Spinal cord (tissue), 10 donors: Measurements from ENCODE around the gene NR3C2. TPM values are rescaled to one million over a fixed set of nuclear protein-coding genes. Genes with fewer than 3 reads are reported as not detected.
"Not testable (repeated sequence)": the region's sequence is repeated elsewhere in the genome, so short reads cannot be mapped to it uniquely, and the experiment has no call there.

Source experiments
- DNase-seq, 6 donors: peaks; one replicate each; pipeline versions ENCODE4 v3.0.0 to v3.0.0-alpha.2; 2013 to 2015; ENCODE audit warnings: low spot score in 6 of 6, low read depth in 4 of 6
- H3K27ac ChIP-seq: one replicate; pipeline ENCODE4 v1.5.1; 2013; ENCODE audit warnings: low read depth, low read length, control low read depth
- H3K27me3 ChIP-seq: one replicate; pipeline ENCODE4 v1.6.1; 2013; ENCODE audit warnings: low read length; ENCODE audit not compliant: control insufficient read depth, insufficient read depth
- H3K36me3 ChIP-seq: one replicate; pipeline ENCODE4 v1.6.1; 2013; ENCODE audit warnings: low read length; ENCODE audit not compliant: control insufficient read depth, insufficient read depth
- H3K4me1 ChIP-seq: one replicate; pipeline ENCODE4 v1.6.1; 2013; ENCODE audit warnings: low read length; ENCODE audit not compliant: control insufficient read depth, insufficient read depth
- H3K4me3 ChIP-seq: one replicate; pipeline ENCODE4 v1.5.1; 2013; ENCODE audit warnings: low read depth, low read length, control low read depth
- H3K9me3 ChIP-seq: one replicate; pipeline ENCODE4 v1.6.1; 2013; ENCODE audit warnings: low read length; ENCODE audit not compliant: control insufficient read depth, insufficient read depth
- WGBS: methylation state at CpG from one replicate; pipeline ENCODE4 v1.1.5; 2013; ENCODE audit warnings: missing lambda C conversion rate; ENCODE audit not compliant: insufficient coverage; 5-methylcytosine and 5-hydroxymethylcytosine counted together
- polyA plus RNA-seq, 2 donors: library from polyadenylated mRNA; unstranded; fragments of 120-200 nt; gene quantifications; one replicate each; pipeline ENCODE4 v1.2.1, GENCODE V29; 2013; ENCODE audit not compliant: insufficient read length in 2 of 2
- total RNA-seq, 2 donors: library from RNA; depleted of rRNA in 1 of 2; stranded (reverse); fragments of 120-200 nt in 1 of 2; fragments of >200 nt in 1 of 2; gene quantifications; one replicate each; pipeline versions ENCODE4 v1.2.3 to v1.2.4, GENCODE V29; 2013 to 2014
- donor health status: healthy.

Gene NR3C2
- total and polyA plus RNA-seq, 4 donors: 9.2 to 27.0 (median 14.1) TPM

GRCh38 chr4:148187454-148188222, 254.6 kb downstream of the NR3C2 start:
- not testable (repeated sequence) for DNase-seq, H3K27me3 ChIP-seq, H3K4me1 ChIP-seq, H3K27ac ChIP-seq, H3K36me3 ChIP-seq, H3K4me3 ChIP-seq, H3K9me3 ChIP-seq
- WGBS: 100% methylated on average over 2 of the region's 5 CpGs

GRCh38 chr4:148184922-148185321, 257.3 kb downstream of the NR3C2 start:
- Histone ChIP-seq H3K36me3 (no peaks in the 10 kb centered on the region), H3K27me3 (no peaks in the 10 kb centered on the region), H3K9me3 (no peaks in the 10 kb centered on the region), H3K27ac (no peak overlapping the region), H3K4me1 (no peaks in the 10 kb centered on the region), H3K4me3 (no peak overlapping the region)
- no peak for DNase-seq
- no CpG with 5 or more reads among the region's 4 CpGs for WGBS

GRCh38 chr4:148182230-148182911, 259.8 kb downstream of the NR3C2 start:
- Histone ChIP-seq H3K4me3 (no peak overlapping the region), H3K9me3 (no peaks in the 10 kb centered on the region), H3K27ac (no peak overlapping the region), H3K27me3 (no peaks in the 10 kb centered on the region), H3K36me3 (no peaks in the 10 kb centered on the region), H3K4me1 (no peaks in the 10 kb centered on the region)
- no peak for DNase-seq
- no CpG with 5 or more reads among the region's 3 CpGs for WGBS

GRCh38 chr4:148173397-148174017, 268.7 kb downstream of the NR3C2 start:
- Histone ChIP-seq H3K9me3 (no peaks in the 10 kb centered on the region), H3K4me3 (no peak overlapping the region), H3K27ac (no peak overlapping the region), H3K36me3 (no peaks in the 10 kb centered on the region), H3K4me1 (no peaks in the 10 kb centered on the region), H3K27me3 (no peaks in the 10 kb centered on the region)
- no peak for DNase-seq
- 75% methylated on average over 4 of the region's 5 CpGs for WGBS

GRCh38 chr4:148171596-148171995, 270.6 kb downstream of the NR3C2 start:
- Histone ChIP-seq H3K27me3 (no peaks in the 10 kb centered on the region), H3K4me1 (no peaks in the 10 kb centered on the region), H3K9me3 (no peaks in the 10 kb centered on the region), H3K4me3 (no peak overlapping the region), H3K36me3 (no peaks in the 10 kb centered on the region), H3K27ac (no peak overlapping the region)
- 83% methylated on average over 3 of the region's 3 CpGs for WGBS
- DNase-seq: no peak

- 100% methylated on average over 3 of the region's 7 CpGs for WGBS
- Histone ChIP-seq H3K27ac (no peak overlapping the region), H3K4me1 (peaks cover 3% of the 10 kb centered on the region), H3K27me3 (no peaks in the 10 kb centered on the region), H3K36me3 (no peaks in the 10 kb centered on the region), H3K4me3 (no peak overlapping the region), H3K9me3 (no peaks in the 10 kb centered on the region)
- no peak for DNase-seq
Measured at GRCh38 chr4:148170408-148171365, 271.5 kb downstream of the NR3C2 start.

- Histone ChIP-seq H3K36me3 (no peaks in the 10 kb centered on the region), H3K9me3 (no peaks in the 10 kb centered on the region), H3K4me3 (no peak overlapping the region), H3K27me3 (no peaks in the 10 kb centered on the region), H3K27ac (no peak overlapping the region), H3K4me1 (peaks cover 3% of the 10 kb centered on the region)
- 85% methylated on average over 5 of the region's 6 CpGs for WGBS
- no peak for DNase-seq
Measured at GRCh38 chr4:148166132-148166591, 276.1 kb downstream of the NR3C2 start.

- DNase-seq: no peak
- peaks cover 3% of the 10 kb centered on the region for H3K4me1 ChIP-seq
- H3K27ac ChIP-seq: no peak overlapping the region
- no peaks in the 10 kb centered on the region for H3K9me3 ChIP-seq
- no peaks in the 10 kb centered on the region for H3K36me3 ChIP-seq
- H3K27me3 ChIP-seq: no peaks in the 10 kb centered on the region
- WGBS: no CpG with 5 or more reads among the region's 2 CpGs
- H3K4me3 ChIP-seq: no peak overlapping the region
Measured at GRCh38 chr4:148164557-148164956, 277.7 kb downstream of the NR3C2 start.

- no CpG with 5 or more reads among the region's 1 CpG for WGBS
- H3K4me3 ChIP-seq: no peak overlapping the region
- no peaks in the 10 kb centered on the region for H3K9me3 ChIP-seq
- H3K27me3 ChIP-seq: no peaks in the 10 kb centered on the region
- no peak overlapping the region for H3K27ac ChIP-seq
- H3K36me3 ChIP-seq: no peaks in the 10 kb centered on the region
- peaks cover 3% of the 10 kb centered on the region for H3K4me1 ChIP-seq
- DNase-seq: no peak
Measured at GRCh38 chr4:148162991-148163390, 279.2 kb downstream of the NR3C2 start.
